GM21447 (cell line): ENCODE results near the gene HSFX4.
"Not testable (repeated sequence)": the region's sequence is repeated elsewhere in the genome, so short reads cannot be mapped to it uniquely, and the experiment has no call there.

Experiments used
- ATAC-seq: cut with Tn5 transposase; IDR thresholded peaks from one replicate; pipeline ENCODE4 v1.9.1; 2021; ENCODE audit not compliant: unreplicated experiment

Gene HSFX4

GRCh38 chrX:149929400-149929799 is at the start of gene HSFX4:
Gene HSFX4 (plus strand): TSS chrX:149929573. CDS start chrX:149929645, 72 bp downstream.
- ATAC-seq, result not testable (repeated sequence)

GRCh38 chrX:149881081-149881711 is 48.2 kb upstream of the HSFX4 start, which contains the start of gene MAGEA8:
Gene MAGEA8 (plus strand): TSS chrX:149881183. CDS start chrX:149884273, 3,090 bp downstream.
- no peak for ATAC-seq

- not testable (repeated sequence) for ATAC-seq
Measured at GRCh38 chrX:149890828-149891227, 38.5 kb upstream of the HSFX4 start.

GRCh38 chrX:149898554-149898953 is 30.8 kb upstream of the HSFX4 start:
- no peak for ATAC-seq

- peak; percentile 82 for ATAC-seq
Measured at GRCh38 chrX:149903889-149904748, 25.3 kb upstream of the HSFX4 start.

GRCh38 chrX:149908308-149908707 is 21.1 kb upstream of the HSFX4 start:
- peak; percentile 65 for ATAC-seq

- ATAC-seq, result no peak
Measured at GRCh38 chrX:149908727-149909126, 20.6 kb upstream of the HSFX4 start.

- no peak for ATAC-seq
Measured at GRCh38 chrX:149909324-149910177, 19.8 kb upstream of the HSFX4 start.

- ATAC-seq, result no peak
Measured at GRCh38 chrX:149910178-149910695, 19.1 kb upstream of the HSFX4 start.

GRCh38 chrX:149916745-149917392 is 12.5 kb upstream of the HSFX4 start:
- no peak for ATAC-seq

- ATAC-seq, result not testable (repeated sequence)
Measured at GRCh38 chrX:149923836-149924235, 5.5 kb upstream of the HSFX4 start.

- not testable (repeated sequence) for ATAC-seq
Measured at GRCh38 chrX:149924434-149924833, 4.9 kb upstream of the HSFX4 start.

GRCh38 chrX:149927245-149927963 is 2.0 kb upstream of the HSFX4 start:
- not testable (repeated sequence) for ATAC-seq

- not testable (repeated sequence) for ATAC-seq
Measured at GRCh38 chrX:149927964-149928258, 1.5 kb upstream of the HSFX4 start.

GRCh38 chrX:149928635-149929034 is 738 bp upstream of the HSFX4 start:
- not testable (repeated sequence) for ATAC-seq

- not testable (repeated sequence) for ATAC-seq
Measured at GRCh38 chrX:149931355-149931754, 2.0 kb downstream of the HSFX4 start.

- ATAC-seq, result not testable (repeated sequence)
Measured at GRCh38 chrX:149932150-149932549, 2.8 kb downstream of the HSFX4 start.

GRCh38 chrX:149932970-149933369 is 3.6 kb downstream of the HSFX4 start:
- not testable (repeated sequence) for ATAC-seq

- not testable (repeated sequence) for ATAC-seq
Measured at GRCh38 chrX:149933547-149933946, 4.2 kb downstream of the HSFX4 start.

- not testable (repeated sequence) for ATAC-seq
Measured at GRCh38 chrX:149937328-149937727, 8.0 kb downstream of the HSFX4 start.
